ENCODE results near the gene PCGF5.

DNA sequence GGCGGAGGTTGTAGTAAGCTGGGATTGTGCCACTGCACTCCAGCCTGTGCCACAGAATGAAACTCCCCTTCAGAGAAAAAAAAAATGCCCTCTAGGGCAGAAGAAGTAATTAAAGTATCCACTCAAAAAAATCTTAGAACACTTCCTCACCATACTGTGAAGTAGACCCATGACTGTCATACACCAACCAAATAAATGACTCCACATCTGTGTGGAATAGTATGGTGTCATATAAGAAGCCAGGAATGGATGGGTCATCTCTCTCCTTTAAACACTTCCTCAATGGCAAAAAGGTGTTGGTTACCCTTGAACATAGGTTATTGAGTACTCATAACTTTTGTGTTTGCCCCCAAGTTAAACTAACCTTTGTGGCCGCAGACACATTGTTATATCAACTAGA lies 48.1 kb upstream of the PCGF5 start:
- no peak for TF ChIP-seq EP300 (IDR thresholded peaks at IDR 0.05; ENCODE audit: low read depth)
- TF ChIP-seq, protein P1, sequence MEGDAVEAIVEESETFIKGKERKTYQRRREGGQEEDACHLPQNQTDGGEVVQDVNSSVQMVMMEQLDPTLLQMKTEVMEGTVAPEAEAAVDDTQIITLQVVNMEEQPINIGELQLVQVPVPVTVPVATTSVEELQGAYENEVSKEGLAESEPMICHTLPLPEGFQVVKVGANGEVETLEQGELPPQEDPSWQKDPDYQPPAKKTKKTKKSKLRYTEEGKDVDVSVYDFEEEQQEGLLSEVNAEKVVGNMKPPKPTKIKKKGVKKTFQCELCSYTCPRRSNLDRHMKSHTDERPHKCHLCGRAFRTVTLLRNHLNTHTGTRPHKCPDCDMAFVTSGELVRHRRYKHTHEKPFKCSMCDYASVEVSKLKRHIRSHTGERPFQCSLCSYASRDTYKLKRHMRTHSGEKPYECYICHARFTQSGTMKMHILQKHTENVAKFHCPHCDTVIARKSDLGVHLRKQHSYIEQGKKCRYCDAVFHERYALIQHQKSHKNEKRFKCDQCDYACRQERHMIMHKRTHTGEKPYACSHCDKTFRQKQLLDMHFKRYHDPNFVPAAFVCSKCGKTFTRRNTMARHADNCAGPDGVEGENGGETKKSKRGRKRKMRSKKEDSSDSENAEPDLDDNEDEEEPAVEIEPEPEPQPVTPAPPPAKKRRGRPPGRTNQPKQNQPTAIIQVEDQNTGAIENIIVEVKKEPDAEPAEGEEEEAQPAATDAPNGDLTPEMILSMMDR (IDR thresholded peaks at IDR 0.05): no peak

Data from transverse colon (tissue), 3 donors.